K562 (cell line): ENCODE data around the gene HNRNPF. TPM values are rescaled to one million over a fixed set of nuclear protein-coding genes. Genes with fewer than 3 reads are reported as not detected.

ENCODE experiments used
- ARID4B ChIP-seq: sonication (generic); formaldehyde crosslinking; IDR thresholded peaks from 2 replicates; pipeline ENCODE4 v1.8.0; 2022; ENCODE audit warnings: mild to moderate bottlenecking, missing genetic modification reagents
- CBX1 ChIP-seq: sonication (generic); IDR thresholded peaks from 2 replicates; pipeline ENCODE4 v1.6.1; 2016; ENCODE audit warnings: antibody characterized with exemption, low read depth, mild to moderate bottlenecking
- CHD2 ChIP-seq: IDR thresholded peaks from 2 replicates; pipeline ENCODE4 v1.6.1; 2011; ENCODE audit warnings: low read depth, low read length
- ELF2 ChIP-seq: fragments of 250-450 bp; sonication (Bioruptor Pico); IDR thresholded peaks from 2 replicates; pipeline ENCODE4 v1.5.0; 2021; ENCODE audit warnings: mild to moderate bottlenecking
- FOSL1 ChIP-seq: fragments of 200-800 bp; sonication (Bioruptor generic); conservative IDR thresholded peaks from 2 replicates; pipeline ENCODE4 v1.6.1; 2016; ENCODE audit warnings: missing genetic modification characterization, missing compliant biosample characterization
- HIVEP1 ChIP-seq: fragments of 250-450 bp; sonication (Bioruptor Pico); IDR thresholded peaks from 2 replicates; pipeline ENCODE4 v1.4.0; 2020; ENCODE audit warnings: mild to moderate bottlenecking
- HNRNPL ChIP-seq: fragments of 200-400 bp; formaldehyde crosslinking; IDR thresholded peaks from 2 replicates; pipeline ENCODE4 v1.6.1; 2017; ENCODE audit warnings: low read depth, mild to moderate bottlenecking, low read length
- PHB ChIP-seq: fragments of 250-450 bp; sonication (Bioruptor Pico); IDR thresholded peaks from 2 replicates; pipeline ENCODE4 v1.5.0; 2021
- SOX6 ChIP-seq: fragments of 450-650 bp; IDR thresholded peaks from 2 replicates; pipeline ENCODE4 v1.6.1; 2014; ENCODE audit warnings: mild to moderate bottlenecking
- SRSF3 ChIP-seq: fragments of 200-400 bp; formaldehyde crosslinking; IDR thresholded peaks from 2 replicates; pipeline ENCODE4 v1.6.1; 2016; ENCODE audit warnings: mild to moderate bottlenecking, low read length, moderate library complexity; ENCODE audit not compliant: insufficient read depth
- TCF3 ChIP-seq: sonication (generic); formaldehyde crosslinking; IDR thresholded peaks from 2 replicates; pipeline ENCODE4 v1.4.0; 2020; ENCODE audit warnings: mild to moderate bottlenecking, missing genetic modification reagents
- TFAP4 ChIP-seq: sonication (generic); formaldehyde crosslinking; IDR thresholded peaks from 2 replicates; pipeline ENCODE4 v1.8.0; 2022; ENCODE audit warnings: missing genetic modification reagents, mild to moderate bottlenecking, moderate library complexity, borderline replicate concordance
- ZBTB11 ChIP-seq, 3 experiments: fragments of 200-800 bp in 1 of 3; fragments of 250-450 bp in 1 of 3; fragments of 450-650 bp in 1 of 3; sonication (Bioruptor Pico) in 1 of 3; sonication (Bioruptor generic) in 1 of 3; formaldehyde crosslinking in 1 of 3; IDR thresholded peaks; 2 replicates each; pipeline versions ENCODE4 v1.6.1 to v1.8.0; 2016 to 2022; ENCODE audit warnings: mild to moderate bottlenecking in 2 of 3, missing genetic modification characterization in 2 of 3, missing compliant biosample characterization in 1 of 3, moderate library complexity in 1 of 3
- ZBTB34 ChIP-seq: fragments of 250-450 bp; sonication (Bioruptor Pico); IDR thresholded peaks from 2 replicates; pipeline ENCODE4 v1.8.0; 2021; ENCODE audit warnings: mild to moderate bottlenecking, moderate library complexity
- ZFX ChIP-seq: sonication (generic); formaldehyde crosslinking; IDR thresholded peaks from 2 replicates; pipeline ENCODE4 v1.8.0; 2022; ENCODE audit warnings: mild to moderate bottlenecking, missing genetic modification reagents, moderate library complexity
- polyA plus RNA-seq, 8 experiments: library from polyadenylated mRNA; depleted of rRNA in 4 of 8; stranded (reverse) in 5 of 8; unstranded in 3 of 8; fragments of >200 nt; fragmentation: Nextera tagmentation in 2 of 8; fragmentation: Illumina TruSeq in 1 of 8; extraction: Ambion mirVana in 2 of 8; extraction: Trizol in 1 of 8; gene quantifications; 2 replicates each; pipeline versions ENCODE4 v1.2.1 to v1.2.3, GENCODE V29; 2011 to 2014; ENCODE audit warnings: inconsistent platforms in 1 of 8, missing spikeins in 1 of 8
- total RNA-seq, 7 experiments: library from RNA; depleted of rRNA in 6 of 7; stranded (reverse); fragments of >200 nt in 6 of 7; fragmentation: Illumina TruSeq in 2 of 7; extraction: Trizol in 2 of 7; gene quantifications; 2 replicates each; pipeline versions ENCODE4 v1.2.1 to v1.2.3, GENCODE V29; 2011 to 2021; ENCODE audit warnings: low replicate concordance in 1 of 7

The HNRNPF gene
- total and polyA plus RNA-seq, 9 of the 15 experiments (the other 6 are each of a cell fraction or from before 2014, with no cell fraction given) = 192 to 489 (median 416) TPM

- TF ChIP-seq ARID4B (CRISPR knock-in tag) (peak; percentile 67), HNRNPL (peak; percentile 76; the same call in 1 of the 2 replicates), ZBTB11 (CRISPR knock-in tag; IDR thresholded peaks at IDR 0.05) (peak in 1 of 3 experiments; percentile 90; a peak in 2 of 6 replicates), SOX6 (peak; percentile 68; the same call in 1 of the 2 replicates), CBX1 (peak; percentile 79; the same call in 1 of the 2 replicates), HIVEP1 (CRISPR knock-in tag) (peak; percentile 64; the same call in 1 of the 2 replicates), CHD2 (peak; percentile 8; the same call in 1 of the 2 replicates), TCF3 (CRISPR knock-in tag) (peak; percentile 51), FOSL1 (tag) (peak; percentile 52; the same call in 1 of the 2 replicates), ZFX (peak; percentile 98), SRSF3 (no peak), ELF2 (peak; percentile 84), TFAP4 (CRISPR knock-in tag) (peak; percentile 90), ZBTB34 (no peak), PHB (CRISPR knock-in tag) (peak; percentile 59; the same call in 1 of the 2 replicates)
Observed at GRCh38 chr10:43408710-43409384, at the start of gene HNRNPF (continued).
